H1 (cell line): ENCODE measurements around the gene PCF11. TPM values are rescaled to one million over a fixed set of nuclear protein-coding genes. Genes with fewer than 3 reads are reported as not detected.

Experiments
- CTCF ChIA-PET: fragments of 300-600 bp; sonication (Branson Sonifier 250); formaldehyde crosslinking; loops from one replicate; lab custom pipeline; 2021; ENCODE audit not compliant: partially characterized antibody; lab: Charles Lee
- POLR2A ChIA-PET: fragments of 300-600 bp; sonication (Branson Sonifier 250); formaldehyde crosslinking; loops from one replicate; lab custom pipeline; 2021; ENCODE audit warnings: inconsistent platforms; ENCODE audit not compliant: partially characterized antibody; lab: Charles Lee
- DNase-seq, 2 experiments: peaks; one replicate each; pipeline versions ENCODE4 v3.0.0 to v3.0.0-alpha.2; 2010 to 2022; ENCODE audit warnings: low spot score in 2 of 2, low read depth in 1 of 2, mixed read lengths in 1 of 2
- FAIRE-seq: peaks from 2 replicates; lab custom pipeline; 2011; peaks lifted over from hg19 to GRCh38; lab: Jason Lieb, UNC
- H2AFZ ChIP-seq: 2 replicates; pipeline ENCODE4 v1.8.1; 2012; ENCODE audit warnings: low read length, inconsistent platforms
- H2AK5ac ChIP-seq: 2 replicates; pipeline ENCODE4 v1.6.1; 2013; ENCODE audit warnings: low read depth, low read length
- H2BK120ac ChIP-seq: replicated peaks from 2 replicates; pipeline ENCODE3; 2013; ENCODE audit warnings: low read depth, low read length, inconsistent platforms
- H2BK12ac ChIP-seq: 2 replicates; pipeline ENCODE4 v1.6.1; 2013; ENCODE audit warnings: low read depth, low read length
- H2BK15ac ChIP-seq: 2 replicates; pipeline ENCODE4 v1.6.1; 2013; ENCODE audit warnings: low read length
- H2BK20ac ChIP-seq: 2 replicates; pipeline ENCODE4 v1.6.1; 2013; ENCODE audit warnings: low read length
- H2BK5ac ChIP-seq: 2 replicates; pipeline ENCODE4 v1.6.1; 2013; ENCODE audit warnings: low read depth, low read length
- H3K14ac ChIP-seq: 2 replicates; pipeline ENCODE4 v1.6.1; 2013; ENCODE audit warnings: inconsistent platforms; ENCODE audit not compliant: insufficient read length
- H3K18ac ChIP-seq: 2 replicates; pipeline ENCODE4 v1.6.1; 2013; ENCODE audit warnings: low read length; ENCODE audit errors: extremely low read depth
- H3K23ac ChIP-seq: 2 replicates; pipeline ENCODE4 v1.6.1; 2013; ENCODE audit warnings: inconsistent platforms; ENCODE audit not compliant: insufficient read length
- H3K23me2 ChIP-seq: 2 replicates; pipeline ENCODE4 v1.6.1; 2013; ENCODE audit warnings: low read depth, low read length
- H3K27ac ChIP-seq: 2 replicates; pipeline ENCODE4 v1.6.1; 2011; ENCODE audit warnings: low read depth, low read length, inconsistent platforms
- H3K27me3 ChIP-seq, 4 experiments: replicated peaks in 1 of 4; 1 replicate in 1 of 4; 2 replicates in 3 of 4; pipeline versions ENCODE4 v1.6.1 to v1.8.1; 2011 to 2013; ENCODE audit warnings: low read length in 3 of 4, mild to moderate bottlenecking in 3 of 4, inconsistent platforms in 2 of 4, mixed read lengths in 2 of 4, moderate library complexity in 1 of 4; ENCODE audit not compliant: control insufficient read depth in 3 of 4, insufficient read depth in 3 of 4; ENCODE audit errors: extremely low read depth in 1 of 4
- H3K36me3 ChIP-seq, 4 experiments: 2 replicates each; pipeline versions ENCODE4 v1.6.1 to v1.8.1; 2011 to 2013; ENCODE audit warnings: mild to moderate bottlenecking in 4 of 4, low read length in 3 of 4, moderate library complexity in 2 of 4, control low read depth in 1 of 4, inconsistent platforms in 1 of 4; ENCODE audit not compliant: insufficient read depth in 4 of 4, control insufficient read depth in 2 of 4
- H3K4ac ChIP-seq: replicated peaks from 2 replicates; pipeline ENCODE3; 2013; ENCODE audit warnings: low read length, low read depth, mixed read lengths, inconsistent platforms; ENCODE audit not compliant: insufficient read length
- H3K4me1 ChIP-seq, 4 experiments: replicated peaks in 1 of 4; 1 replicate in 1 of 4; 2 replicates in 3 of 4; pipeline versions ENCODE4 v1.6.1 to v1.8.1; 2011 to 2013; ENCODE audit warnings: low read length in 3 of 4, inconsistent platforms in 2 of 4, mixed read lengths in 1 of 4; ENCODE audit not compliant: insufficient read depth in 4 of 4, control insufficient read depth in 3 of 4
- H3K4me2 ChIP-seq, 2 experiments: 2 replicates each; pipeline versions ENCODE4 v1.6.1 to v1.8.1; 2011 to 2013; ENCODE audit warnings: low read depth in 2 of 2, low read length in 2 of 2, control low read depth in 1 of 2, inconsistent platforms in 1 of 2, mild to moderate bottlenecking in 1 of 2; ENCODE audit not compliant: insufficient read depth in 1 of 2
- H3K4me3 ChIP-seq, 4 experiments: fragments of 200-600, 300-600 bp in 1 of 4; sonication (generic), shearing (Covaris generic), sonication (Bioruptor Twin) in 1 of 4; 2 replicates each; pipeline versions ENCODE4 v1.5.1 to v1.8.1; 2011 to 2016; ENCODE audit warnings: low read length in 4 of 4, low read depth in 3 of 4, control low read depth in 2 of 4, inconsistent platforms in 2 of 4, mild to moderate bottlenecking in 2 of 4, mixed read lengths in 1 of 4, moderate library complexity in 1 of 4; ENCODE audit not compliant: insufficient read depth in 2 of 4; ENCODE audit errors: extremely low read depth in 1 of 4
- H3K56ac ChIP-seq: replicated peaks from 2 replicates; pipeline ENCODE3; 2013; ENCODE audit warnings: low read depth, mild to moderate bottlenecking, mixed read lengths, low read length, inconsistent platforms; ENCODE audit not compliant: insufficient read length
- H3K79me1 ChIP-seq: 2 replicates; pipeline ENCODE4 v1.6.1; 2013; ENCODE audit warnings: low read depth, low read length, control low read depth
- H3K79me2 ChIP-seq, 2 experiments: 2 replicates each; pipeline versions ENCODE4 v1.6.1 to v1.8.1; 2012 to 2013; ENCODE audit warnings: low read length in 2 of 2, mild to moderate bottlenecking in 2 of 2, inconsistent platforms in 1 of 2; ENCODE audit not compliant: insufficient read depth in 2 of 2, control insufficient read depth in 1 of 2
- H3K9ac ChIP-seq, 4 experiments: replicated peaks in 1 of 4; 1 replicate in 1 of 4; 2 replicates in 3 of 4; pipeline versions ENCODE4 v1.6.1 to v1.8.1; 2011 to 2013; ENCODE audit warnings: low read depth in 3 of 4, low read length in 3 of 4, control low read depth in 2 of 4, mild to moderate bottlenecking in 2 of 4, moderate library complexity in 2 of 4, inconsistent platforms in 1 of 4; ENCODE audit errors: extremely low read depth in 1 of 4
- H3K9me3 ChIP-seq, 2 experiments: 2 replicates each; pipeline versions ENCODE4 v1.6.1 to v1.8.1; 2012 to 2013; ENCODE audit warnings: mild to moderate bottlenecking in 2 of 2, moderate library complexity in 2 of 2, control low read depth in 1 of 2, inconsistent platforms in 1 of 2, low read depth in 1 of 2, low read length in 1 of 2, mixed read lengths in 1 of 2; ENCODE audit not compliant: insufficient read depth in 2 of 2
- H4K20me1 ChIP-seq, 2 experiments: replicated peaks in 1 of 2; 2 replicates each; pipeline versions ENCODE3 to v1.8.1; 2011 to 2013; ENCODE audit warnings: inconsistent platforms in 2 of 2, low read length in 2 of 2, mild to moderate bottlenecking in 1 of 2; ENCODE audit not compliant: insufficient read depth in 2 of 2, control insufficient read depth in 1 of 2
- H4K5ac ChIP-seq: 2 replicates; pipeline ENCODE4 v1.6.1; 2013; ENCODE audit warnings: low read length, low read depth, mixed read lengths, inconsistent platforms; ENCODE audit not compliant: insufficient read length
- H4K8ac ChIP-seq: 2 replicates; pipeline ENCODE4 v1.8.0; 2013; ENCODE audit warnings: mild to moderate bottlenecking, moderate library complexity, low read length, inconsistent platforms; ENCODE audit not compliant: insufficient read depth; ENCODE audit errors: extremely low read depth
- H4K91ac ChIP-seq: replicated peaks from 2 replicates; pipeline ENCODE3; 2013; ENCODE audit warnings: low read length, mixed read lengths, inconsistent platforms; ENCODE audit not compliant: insufficient read length
- CBX8 ChIP-seq: fragments of 300-800, 300-1000 bp; sonication (generic); IDR thresholded peaks from 2 replicates; pipeline ENCODE4 v1.7.1; 2016; ENCODE audit warnings: low read depth, low read length, borderline replicate concordance
- CHD2 ChIP-seq: IDR thresholded peaks from 2 replicates; pipeline ENCODE4 v1.6.1; 2012; ENCODE audit warnings: low read length, improper control_type of control experiment
- GABPA ChIP-seq: IDR thresholded peaks from 2 replicates; pipeline ENCODE4 v1.6.1; 2011; ENCODE audit warnings: mild to moderate bottlenecking, low read length, moderate library complexity, borderline replicate concordance; ENCODE audit not compliant: insufficient read depth
- NANOG ChIP-seq: IDR thresholded peaks from 2 replicates; pipeline ENCODE4 v1.6.1; 2011; ENCODE audit warnings: low read length, low read depth, mild to moderate bottlenecking, inconsistent platforms; ENCODE audit not compliant: insufficient read depth, poor library complexity, severe bottlenecking
- POLR2A ChIP-seq, 2 experiments: IDR thresholded peaks; 1 replicate in 1 of 2; 2 replicates in 1 of 2; pipeline ENCODE4 v1.6.1; 2011; ENCODE audit warnings: low read depth in 2 of 2, low read length in 2 of 2, mild to moderate bottlenecking in 2 of 2; ENCODE audit errors: control extremely low read depth in 1 of 2
- RXRA ChIP-seq: IDR thresholded peaks from 2 replicates; pipeline ENCODE4 v1.6.1; 2011; ENCODE audit warnings: low read depth, mild to moderate bottlenecking, low read length, moderate library complexity; ENCODE audit not compliant: insufficient read depth
- SP4 ChIP-seq: IDR thresholded peaks from 2 replicates; pipeline ENCODE4 v1.6.1; 2012; ENCODE audit warnings: low read length, inconsistent platforms
- TAF7 ChIP-seq: optimal IDR thresholded peaks from 2 replicates; pipeline ENCODE3; 2011; ENCODE audit warnings: low read depth, mild to moderate bottlenecking, inconsistent platforms, low read length, moderate library complexity, borderline replicate concordance
- WGBS, 2 experiments: shearing (Covaris generic) in 1 of 2; methylation state at CpG; one replicate each; pipeline versions ENCODE4 v1.1.6 to v1.1.7; 2013 to 2015; ENCODE audit warnings: low lambda C conversion rate in 2 of 2, mixed read lengths in 2 of 2, inconsistent platforms in 1 of 2, low coverage in 1 of 2, missing lambda C conversion rate in 1 of 2; ENCODE audit not compliant: insufficient replicate concordance in 2 of 2, insufficient coverage in 1 of 2, insufficient read length in 1 of 2; ENCODE audit errors: extremely low coverage in 1 of 2, missing lambda C conversion rate in 1 of 2; 5-methylcytosine and 5-hydroxymethylcytosine counted together
- polyA plus RNA-seq, 7 experiments: library from polyadenylated mRNA; depleted of rRNA in 3 of 7; stranded (reverse) in 5 of 7; unstranded in 2 of 7; fragments of >200 nt in 5 of 7; fragments of 200-250 nt in 2 of 7; gene quantifications; 1 replicate in 5 of 7; 2 replicates in 1 of 7; 4 replicates in 1 of 7; pipeline versions ENCODE4 v1.2.1 to v1.2.3, GENCODE V29; 2011 to 2013; ENCODE audit warnings: missing spikeins in 2 of 7, mixed read lengths in 2 of 7
- total RNA-seq: library from RNA; stranded (reverse); fragmentation: NEBNext Ultra II Directional; extraction: Animal tissue kit (Norgen Biotek cat#: 25700); gene quantifications from 2 replicates; pipeline ENCODE4 v1.2.1, GENCODE V29; 2021
- TF ChIP-seq, protein P1 (sequence below): IDR thresholded peaks from 2 replicates; pipeline ENCODE4 v1.6.1; 2011; ENCODE audit warnings: low read depth, mild to moderate bottlenecking, low read length; ENCODE audit not compliant: insufficient read depth
- TF ChIP-seq, protein P2 (sequence below): IDR thresholded peaks from 2 replicates; pipeline ENCODE4 v1.6.1; 2011; ENCODE audit warnings: low read length, improper control_type of control experiment

Gene PCF11
- total and polyA plus RNA-seq, 2 of the 8 experiments (the other 6 are each of a cell fraction or from before 2014, with no cell fraction given), result 25.1 to 47.7 TPM

DNA sequence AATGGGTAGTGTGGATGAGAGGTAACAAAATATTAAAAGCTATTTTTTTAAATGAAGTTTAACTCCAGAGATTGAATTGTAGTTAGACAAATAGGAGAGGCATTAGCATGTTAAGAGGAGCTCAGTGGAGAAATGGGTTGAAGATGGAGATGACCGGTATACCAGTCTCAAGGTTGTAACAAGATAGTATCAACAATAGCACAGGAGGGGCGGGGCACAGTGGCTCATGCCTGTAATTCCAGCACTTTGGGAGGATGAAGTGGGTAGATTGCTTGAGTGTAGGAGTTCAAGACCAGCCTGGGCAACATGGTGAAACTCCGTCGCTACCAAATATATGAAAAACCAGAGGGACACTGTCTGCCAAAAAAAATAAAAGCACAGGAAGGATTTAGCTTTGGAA, 30.5 kb downstream of the PCF11 start:
- H3K56ac ChIP-seq, result no peak overlapping the region
- 78% methylated on average over 4 of the region's 4 CpGs; no CpG with 5 or more reads in 1 of the 2 experiments for WGBS, 2 experiments
- H2BK120ac ChIP-seq, result no peak overlapping the region

More for the DNA sequence above, 30.5 kb downstream of the PCF11 start:
- H3K79me2 ChIP-seq, result peaks cover 0 to 7% of the 10 kb centered on the region in 2 experiments; a peak in 2 of 4 replicates
- no peak for FAIRE-seq
- TF ChIP-seq TAF7, result no peak
- no peak for TF ChIP-seq POLR2A (IDR thresholded peaks at IDR 0.05; ENCODE audit: control extremely low read depth in 1 of 2, low read depth in 2 of 2, low read length in 2 of 2)
- TF ChIP-seq, protein P1, sequence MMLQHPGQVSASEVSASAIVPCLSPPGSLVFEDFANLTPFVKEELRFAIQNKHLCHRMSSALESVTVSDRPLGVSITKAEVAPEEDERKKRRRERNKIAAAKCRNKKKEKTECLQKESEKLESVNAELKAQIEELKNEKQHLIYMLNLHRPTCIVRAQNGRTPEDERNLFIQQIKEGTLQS, result no peak
- no peak for TF ChIP-seq SP4
- TF ChIP-seq, protein P2, sequence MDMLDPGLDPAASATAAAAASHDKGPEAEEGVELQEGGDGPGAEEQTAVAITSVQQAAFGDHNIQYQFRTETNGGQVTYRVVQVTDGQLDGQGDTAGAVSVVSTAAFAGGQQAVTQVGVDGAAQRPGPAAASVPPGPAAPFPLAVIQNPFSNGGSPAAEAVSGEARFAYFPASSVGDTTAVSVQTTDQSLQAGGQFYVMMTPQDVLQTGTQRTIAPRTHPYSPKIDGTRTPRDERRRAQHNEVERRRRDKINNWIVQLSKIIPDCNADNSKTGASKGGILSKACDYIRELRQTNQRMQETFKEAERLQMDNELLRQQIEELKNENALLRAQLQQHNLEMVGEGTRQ, result no peak
- no peak for TF ChIP-seq RXRA
- TF ChIP-seq NANOG, result no peak
- TF ChIP-seq CHD2, result no peak
- TF ChIP-seq CBX8, result no peak
- no peak for TF ChIP-seq GABPA
- POLR2A ChIA-PET, result interaction anchor here (1.0 to 4.6 kb wide), 7 partner anchors 18 to 286 kb away, joined by 3 to 19 read pairs (median 5); partner anchors contain the start of genes DDIAS and PCF11
- H3K9me3 ChIP-seq, result no peaks in the 10 kb centered on the region
- H2BK20ac ChIP-seq, result no peak overlapping the region
- DNase-seq, result no peak
- no peak overlapping the region for H2BK12ac ChIP-seq
- H3K23me2 ChIP-seq, result no peaks in the 10 kb centered on the region; the same call in 1 of the 2 replicates
- no peak overlapping the region for H3K14ac ChIP-seq
- H2AK5ac ChIP-seq, result no peak overlapping the region
- H3K4me1 ChIP-seq, result peaks cover 0 to under 1% (median 0%) of the 10 kb centered on the region in 4 experiments; a peak in 1 of 7 replicates
- H3K9ac ChIP-seq, result no peak overlapping the region
- H2BK5ac ChIP-seq, result no peak overlapping the region
- H3K23ac ChIP-seq, result no peak overlapping the region
- no peaks in the 10 kb centered on the region for H4K20me1 ChIP-seq
- H4K5ac ChIP-seq, result no peak overlapping the region
- H3K4me2 ChIP-seq, result no peak overlapping the region
- no peak overlapping the region for H4K8ac ChIP-seq
- H3K27me3 ChIP-seq, result no peaks in the 10 kb centered on the region
- H3K4ac ChIP-seq, result no peak overlapping the region
- H3K36me3 ChIP-seq, result peaks cover 10 to 69% (median 30%) of the 10 kb centered on the region in 4 experiments
- no peaks in the 10 kb centered on the region for H3K79me1 ChIP-seq
- no peak overlapping the region for H3K4me3 ChIP-seq
- no peak overlapping the region for H2AFZ ChIP-seq
- CTCF ChIA-PET, result interaction anchor here (0.7 kb wide), 1 partner anchor 15 kb away, joined by 3 read pairs; no protein-coding TSS in a partner anchor
- no peak overlapping the region for H3K27ac ChIP-seq
- H2BK15ac ChIP-seq, result no peak overlapping the region
- H4K91ac ChIP-seq, result no peak overlapping the region
- H3K18ac ChIP-seq, result no peak overlapping the region
